Measurements from ENCODE around the gene AFDN. TPM values are rescaled to one million over a fixed set of nuclear protein-coding genes. Genes with fewer than 3 reads are reported as not detected.

The AFDN gene
- total and polyA plus RNA-seq, 2 of the 8 experiments (the other 6 are each of a cell fraction or from before 2014, with no cell fraction given) = 53.4 to 192 TPM

DNA sequence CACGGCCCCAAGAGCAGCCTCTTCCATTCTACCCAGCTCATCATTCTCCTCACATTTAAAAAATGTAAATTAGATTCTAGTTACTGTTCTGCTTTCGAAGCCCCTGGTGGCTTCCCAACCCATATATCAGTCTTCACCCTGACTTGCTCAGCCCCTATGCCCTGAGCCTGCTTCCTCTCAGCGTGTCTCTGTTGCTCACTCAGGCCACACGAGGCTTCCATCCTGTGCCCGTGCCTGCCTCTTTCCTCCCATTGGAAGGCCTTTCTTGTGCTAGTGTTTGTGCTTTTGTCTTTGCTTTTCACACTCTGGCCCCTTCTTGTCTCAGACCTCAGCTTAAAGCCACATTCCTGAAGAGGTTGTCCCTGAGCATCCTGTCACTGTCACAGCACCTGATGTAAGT lies 78.1 kb downstream of the AFDN start (continued):
- no peak for TF ChIP-seq RNF2 (IDR thresholded peaks at IDR 0.05; ENCODE audit: borderline replicate concordance, low read depth, low read length, missing control alignments, poor library complexity, severe bottlenecking)

Measured in H1 (cell line).